GM21367 (cell line): ENCODE measurements around the gene TBXA2R.
"Not testable (repeated sequence)": the region's sequence is repeated elsewhere in the genome, so short reads cannot be mapped to it uniquely, and the experiment has no call there.

Experiments used
- ATAC-seq: cut with Tn5 transposase; IDR thresholded peaks from one replicate; pipeline ENCODE4 v1.9.1; 2021; ENCODE audit not compliant: unreplicated experiment

The TBXA2R gene

GRCh38 chr19:3584036-3584802, 22.5 kb downstream of the TBXA2R start:
- ATAC-seq = not testable (repeated sequence)

DNA sequence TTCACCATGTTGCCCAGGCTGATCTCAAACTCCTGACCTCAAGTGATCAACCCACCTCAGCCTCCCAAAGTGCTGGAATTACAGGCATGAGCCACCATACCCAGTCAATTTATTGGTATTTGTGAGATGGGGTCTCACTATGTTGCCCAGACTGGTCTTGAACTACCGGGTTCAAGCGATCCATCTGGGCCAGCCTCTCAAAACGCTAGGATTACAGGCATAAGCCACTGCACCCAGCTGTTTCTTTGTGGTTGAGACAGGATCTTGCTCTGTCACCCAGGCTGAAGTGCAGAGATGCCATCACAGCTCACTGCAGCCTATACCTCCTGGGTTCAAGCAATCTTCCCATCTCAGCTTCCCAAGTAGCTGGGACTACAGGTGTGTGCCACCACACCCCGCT, 24.9 kb downstream of the TBXA2R start:
- not testable (repeated sequence) for ATAC-seq

DNA sequence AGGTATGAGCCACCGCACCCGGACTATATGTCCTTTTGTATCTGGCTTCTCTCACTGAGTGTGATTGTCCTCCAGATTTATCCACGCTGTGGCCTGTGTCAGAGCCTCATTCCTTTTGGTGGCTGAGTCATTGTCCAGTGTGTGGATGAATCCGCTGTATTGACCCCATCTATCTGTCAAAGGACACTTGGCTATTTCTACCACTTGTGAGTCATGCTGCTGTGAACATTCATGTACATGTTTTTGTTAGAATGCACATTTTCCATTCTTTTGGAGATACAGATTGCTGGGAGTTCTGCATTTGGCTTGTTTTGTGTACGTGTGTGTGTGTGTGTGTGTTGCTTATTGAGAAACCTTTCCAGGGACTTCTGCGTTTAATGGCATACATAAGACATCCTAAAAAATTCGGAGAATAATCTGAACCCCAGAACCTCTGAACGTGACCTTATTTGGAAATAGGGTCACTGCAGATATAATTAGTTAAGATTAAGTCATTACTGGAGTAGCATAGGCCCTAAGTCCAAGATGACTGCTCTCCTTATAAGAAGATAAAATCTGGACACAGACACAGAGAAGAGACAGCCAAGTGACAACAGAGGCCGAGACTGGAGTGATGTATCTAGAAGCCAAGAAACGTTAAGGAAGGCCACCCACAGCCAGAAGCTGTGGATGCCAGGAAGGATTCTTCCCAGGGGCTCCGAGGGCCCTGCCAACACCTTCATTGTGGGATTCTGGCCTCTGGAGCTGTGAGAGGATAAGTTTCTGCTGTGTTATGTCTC, 26.3 kb downstream of the TBXA2R start:
- no peak for ATAC-seq

- no peak for ATAC-seq
Measured at GRCh38 chr19:3578390-3578789, 28.3 kb downstream of the TBXA2R start.

- ATAC-seq = no peak
Measured at GRCh38 chr19:3577723-3578344, 28.8 kb downstream of the TBXA2R start.

GRCh38 chr19:3576696-3577443, 29.8 kb downstream of the TBXA2R start:
- no peak for ATAC-seq

DNA sequence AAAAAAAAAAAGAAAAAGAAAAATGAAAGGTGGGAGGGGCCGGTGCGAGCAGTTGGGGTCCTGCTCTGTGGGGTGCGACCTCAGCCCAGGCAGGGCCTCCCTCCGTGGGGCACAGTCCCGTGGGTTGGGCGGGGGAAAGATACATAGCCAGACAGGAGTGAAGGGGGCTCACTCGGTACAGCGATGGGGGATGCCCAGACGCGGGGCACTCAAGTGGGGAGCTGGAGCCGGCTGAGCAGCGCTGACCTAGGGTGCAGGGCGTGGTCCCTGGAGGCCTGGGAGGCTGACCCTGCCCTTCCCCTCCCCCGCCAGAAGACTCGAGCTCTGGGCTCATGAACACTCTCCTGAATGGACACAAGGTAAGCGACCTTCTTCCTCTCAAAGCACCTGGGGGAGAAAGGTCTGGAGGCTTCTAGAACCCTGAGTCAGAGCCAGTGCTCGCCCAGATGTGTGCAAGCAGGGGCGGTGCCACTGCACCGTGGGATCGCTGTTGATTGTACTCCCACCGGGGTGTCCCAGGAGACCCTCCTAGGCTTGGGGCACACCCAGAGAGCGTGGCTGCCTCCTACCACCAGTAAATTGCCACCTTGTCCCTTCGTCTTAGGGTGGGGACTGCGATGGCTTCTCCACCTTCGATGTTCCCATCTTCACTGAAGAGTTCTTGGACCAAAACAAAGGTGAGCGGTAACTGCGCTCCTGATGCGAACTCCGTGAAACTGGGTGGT, 30.6 kb downstream of the TBXA2R start:
- no peak for ATAC-seq

- ATAC-seq = no peak
Measured at GRCh38 chr19:3575260-3575741, 31.4 kb downstream of the TBXA2R start.

DNA sequence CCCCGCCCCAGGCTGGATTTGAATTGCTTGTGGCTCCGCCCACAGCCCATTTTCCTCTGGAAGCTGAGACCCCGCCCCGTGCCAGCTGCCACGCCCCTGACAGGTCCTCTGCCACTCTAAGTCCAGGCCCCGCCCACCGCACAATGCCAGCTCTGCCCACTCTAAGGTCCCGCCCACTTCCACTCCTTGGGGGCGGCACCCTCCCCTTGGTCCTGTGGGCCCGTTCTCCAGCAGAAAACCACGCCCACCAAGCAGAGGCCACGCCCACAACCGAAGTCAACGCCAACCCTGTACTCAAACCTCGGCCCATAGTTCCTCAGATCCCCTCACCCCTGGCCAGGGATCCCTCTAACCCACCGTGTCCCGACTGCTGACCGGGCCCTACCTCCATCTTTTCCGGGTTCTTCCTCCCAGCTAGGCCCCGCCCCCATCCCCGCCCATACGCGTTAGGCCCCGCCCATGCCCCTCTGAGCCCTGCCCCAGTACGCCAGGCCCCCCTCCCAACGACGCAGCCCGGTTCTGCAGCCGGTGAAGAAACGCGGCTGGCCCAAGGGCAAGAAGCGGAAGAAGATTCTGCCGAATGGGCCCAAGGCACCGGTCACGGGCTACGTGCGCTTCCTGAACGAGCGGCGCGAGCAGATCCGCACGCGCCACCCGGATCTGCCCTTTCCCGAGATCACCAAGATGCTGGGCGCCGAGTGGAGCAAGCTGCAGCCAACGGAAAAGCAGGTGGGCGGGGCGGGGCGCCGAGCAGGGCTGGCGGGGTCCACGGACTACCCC, 32.6 kb downstream of the TBXA2R start:
- ATAC-seq = no peak

DNA sequence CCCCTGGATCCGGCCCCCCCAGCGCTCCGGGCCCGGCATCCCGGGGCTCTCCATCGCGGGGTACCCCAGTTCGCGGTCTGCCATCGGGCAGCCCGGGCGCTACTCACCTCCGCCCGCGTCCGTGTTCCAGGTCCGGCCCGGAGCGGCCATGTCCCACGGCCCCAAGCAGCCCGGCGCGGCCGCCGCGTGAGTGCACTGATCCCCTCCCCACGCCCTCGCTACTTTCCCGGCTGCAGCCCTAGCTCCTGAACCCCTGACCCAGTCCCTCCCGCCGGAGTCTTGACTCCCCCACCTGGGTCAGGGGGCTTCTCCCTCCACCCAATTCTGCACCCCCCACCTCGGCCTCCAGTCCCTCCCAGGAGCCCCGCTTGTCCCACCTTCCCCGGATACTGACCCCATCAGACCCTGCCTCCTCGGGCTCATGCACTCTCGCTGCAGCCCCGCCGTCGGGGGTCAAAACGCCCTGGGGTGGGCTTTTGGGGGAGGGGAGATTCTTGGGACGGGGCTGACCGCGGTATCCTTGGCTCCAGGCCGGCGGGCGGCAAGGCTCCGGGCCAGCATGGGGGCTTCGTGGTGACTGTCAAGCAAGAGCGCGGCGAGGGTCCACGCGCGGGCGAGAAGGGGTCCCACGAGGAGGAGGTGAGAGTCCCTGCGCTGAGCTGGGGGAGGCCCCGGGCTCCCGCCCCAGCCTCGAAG, 33.4 kb downstream of the TBXA2R start:
- peak; percentile 4 for ATAC-seq

DNA sequence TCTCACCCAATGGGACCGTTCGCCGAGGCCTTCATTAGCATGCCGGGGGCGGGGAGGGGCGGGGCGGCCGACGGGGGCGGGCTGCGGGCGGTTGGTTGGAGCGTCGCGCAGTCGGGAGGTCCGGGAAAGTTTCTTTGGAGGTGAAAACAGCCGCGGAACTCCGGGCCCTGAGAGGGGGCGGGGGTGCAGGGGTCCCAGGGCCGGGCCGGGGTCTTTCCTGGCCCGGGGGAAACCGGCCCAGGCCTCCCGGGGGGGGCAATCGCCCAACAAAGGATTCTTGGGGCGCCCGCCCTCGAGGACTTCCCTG, 33.9 kb downstream of the TBXA2R start, which contains the start of gene HMG20B:
HMG20B (plus strand) TSS at position 90 of the 307 bp plus-strand sequence. CDS start 366 bp downstream, outside the sequence.
- ATAC-seq = no peak

DNA sequence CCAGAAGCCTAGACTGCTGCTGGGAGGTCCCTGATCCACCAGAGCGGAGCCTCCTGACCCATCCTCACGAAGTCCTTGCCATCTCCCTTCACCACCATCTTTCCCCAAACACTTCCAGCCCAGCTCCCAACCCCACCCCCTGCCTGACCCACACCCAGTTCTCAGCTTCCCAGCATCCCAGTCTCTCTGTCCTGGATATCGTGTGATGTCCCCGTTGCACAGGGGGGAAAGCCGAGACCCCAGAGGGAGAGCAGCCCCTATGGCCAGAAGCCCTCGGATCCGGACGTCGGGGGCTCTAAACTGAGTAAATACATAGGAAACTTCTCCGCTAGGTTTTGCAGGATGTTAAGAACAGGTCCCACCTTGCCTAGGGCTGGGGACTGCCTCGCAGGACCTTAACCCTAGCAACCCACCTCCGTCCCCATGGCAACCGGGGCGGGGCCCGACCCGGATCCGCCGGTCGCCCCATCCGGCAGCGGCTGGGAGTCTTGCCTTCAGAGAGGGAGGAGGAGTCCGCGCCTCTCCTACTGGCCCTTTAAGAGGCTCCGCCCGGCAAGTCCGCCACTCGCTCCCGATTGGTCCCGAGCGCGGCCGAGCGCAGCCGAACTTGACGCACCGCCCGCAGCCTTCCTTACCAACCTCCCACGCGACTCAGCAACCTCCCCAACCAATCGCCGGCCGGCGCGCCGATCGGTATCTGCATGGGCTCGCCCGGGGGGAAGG, 34.4 kb downstream of the TBXA2R start:
- ATAC-seq = peak; percentile 79

GRCh38 chr19:3570606-3571011, 36.1 kb downstream of the TBXA2R start:
- ATAC-seq = no peak

GRCh38 chr19:3570042-3570441, 36.6 kb downstream of the TBXA2R start:
- not testable (repeated sequence) for ATAC-seq

- ATAC-seq = no peak
Measured at GRCh38 chr19:3565139-3565538, 41.5 kb downstream of the TBXA2R start.

DNA sequence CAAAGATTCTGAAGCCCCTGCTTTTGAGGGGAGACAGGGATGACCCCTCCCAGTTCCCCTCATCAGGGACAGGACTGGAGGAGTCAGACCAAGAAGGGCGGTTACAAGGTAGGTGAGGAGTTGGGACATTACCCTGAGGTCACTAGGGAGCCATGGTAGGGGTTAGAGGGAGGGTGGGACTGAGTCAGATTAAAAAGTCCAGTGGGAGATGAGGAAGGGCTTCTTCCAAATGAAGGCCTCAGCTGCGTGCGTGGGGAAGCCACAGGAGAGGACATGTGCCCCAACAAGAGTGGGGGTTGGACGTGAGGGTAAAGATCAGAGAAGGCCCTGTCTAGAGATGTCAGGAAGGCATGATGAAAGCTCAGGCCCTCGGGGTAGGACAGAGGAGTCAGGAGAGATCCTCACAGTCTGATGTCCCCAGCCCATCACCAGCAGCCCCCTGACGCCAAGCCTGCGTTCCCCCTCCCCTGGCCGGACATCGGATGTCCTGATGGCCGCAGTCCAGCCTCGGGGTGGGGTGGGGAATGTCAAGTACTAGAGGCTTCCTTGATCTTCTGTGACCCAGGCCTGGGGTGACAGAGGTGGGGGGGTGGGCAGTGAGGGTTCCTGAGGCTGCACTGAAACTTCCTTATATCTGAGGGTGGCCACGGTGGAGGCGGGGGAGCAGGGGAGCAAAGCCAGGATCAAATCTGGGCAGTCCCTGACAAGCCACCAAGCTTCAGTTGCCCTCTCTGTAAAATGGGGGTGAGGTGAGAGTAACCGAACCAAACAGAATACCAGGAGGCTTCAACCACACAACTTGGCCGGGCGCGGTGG, 42.8 kb downstream of the TBXA2R start:
- ATAC-seq = no peak

DNA sequence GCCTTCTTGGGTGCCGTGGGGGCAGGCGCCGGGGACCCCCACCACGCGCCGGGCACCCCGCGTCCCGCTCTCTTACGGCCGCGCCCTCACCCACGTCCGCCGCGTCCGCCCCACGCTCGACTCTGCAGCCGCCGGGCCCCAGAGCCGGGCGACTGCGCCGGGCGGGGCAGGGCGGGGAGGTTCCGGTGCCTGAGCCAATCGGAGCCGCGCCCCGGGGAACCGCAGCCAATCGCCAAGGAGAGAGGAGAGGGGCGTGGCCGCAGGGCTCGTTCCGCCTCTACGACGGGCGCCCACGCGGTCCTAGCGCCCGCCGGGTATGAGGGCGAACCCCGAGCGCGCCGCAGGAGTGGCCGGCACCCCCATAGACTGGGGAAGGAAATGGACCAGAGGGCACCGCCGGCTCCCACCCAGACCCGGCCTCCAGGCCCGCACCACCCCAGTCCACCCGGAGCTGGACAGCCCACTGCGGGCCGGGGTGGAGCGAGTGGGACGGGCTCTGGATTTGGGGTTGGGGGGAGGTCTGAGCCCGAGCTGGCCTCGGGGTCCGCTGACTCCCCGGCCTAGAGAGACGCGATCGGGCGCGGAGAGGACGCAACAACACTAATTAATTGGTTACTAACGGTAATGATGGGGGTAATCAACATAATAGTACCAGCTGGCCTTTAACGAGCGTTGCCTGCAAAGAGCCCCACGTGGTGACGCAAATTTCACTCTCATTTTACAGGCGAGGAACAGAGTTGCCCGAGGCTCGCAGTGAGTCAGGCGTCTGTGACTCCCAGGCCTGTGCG, 49.0 kb downstream of the TBXA2R start, which contains the start of gene MFSD12:
MFSD12 (minus strand) TSS at position 126 of the 788 bp plus-strand sequence. CDS start 183 bp downstream, outside the sequence.
- peak; percentile 69 for ATAC-seq
